D721Med (cell line): ENCODE data around the gene DEFB118.

Experiments
- DNase-seq: peaks from one replicate; pipeline ENCODE4 v3.0.0; 2011; ENCODE audit warnings: low spot score; ENCODE audit not compliant: insufficient read length
- FAIRE-seq: peaks from 2 replicates; lab custom pipeline; 2011; peaks lifted over from hg19 to GRCh38; lab: Jason Lieb, UNC
- TF ChIP-seq, protein P1 (sequence below): IDR thresholded peaks from 2 replicates; pipeline ENCODE4 v1.5.1; 2012; ENCODE audit warnings: mild to moderate bottlenecking, control low read depth; ENCODE audit not compliant: insufficient read depth; ENCODE audit errors: missing control alignments

The DEFB118 gene

GRCh38 chr20:31415653-31416052 is 47.3 kb downstream of the DEFB118 start:
- FAIRE-seq (no peak), DNase-seq (no peak)
- TF ChIP-seq, protein P1, sequence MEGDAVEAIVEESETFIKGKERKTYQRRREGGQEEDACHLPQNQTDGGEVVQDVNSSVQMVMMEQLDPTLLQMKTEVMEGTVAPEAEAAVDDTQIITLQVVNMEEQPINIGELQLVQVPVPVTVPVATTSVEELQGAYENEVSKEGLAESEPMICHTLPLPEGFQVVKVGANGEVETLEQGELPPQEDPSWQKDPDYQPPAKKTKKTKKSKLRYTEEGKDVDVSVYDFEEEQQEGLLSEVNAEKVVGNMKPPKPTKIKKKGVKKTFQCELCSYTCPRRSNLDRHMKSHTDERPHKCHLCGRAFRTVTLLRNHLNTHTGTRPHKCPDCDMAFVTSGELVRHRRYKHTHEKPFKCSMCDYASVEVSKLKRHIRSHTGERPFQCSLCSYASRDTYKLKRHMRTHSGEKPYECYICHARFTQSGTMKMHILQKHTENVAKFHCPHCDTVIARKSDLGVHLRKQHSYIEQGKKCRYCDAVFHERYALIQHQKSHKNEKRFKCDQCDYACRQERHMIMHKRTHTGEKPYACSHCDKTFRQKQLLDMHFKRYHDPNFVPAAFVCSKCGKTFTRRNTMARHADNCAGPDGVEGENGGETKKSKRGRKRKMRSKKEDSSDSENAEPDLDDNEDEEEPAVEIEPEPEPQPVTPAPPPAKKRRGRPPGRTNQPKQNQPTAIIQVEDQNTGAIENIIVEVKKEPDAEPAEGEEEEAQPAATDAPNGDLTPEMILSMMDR: no peak

- TF ChIP-seq, protein P1: no peak
- DNase-seq: no peak
- no peak for FAIRE-seq
These were observed 49.9 kb downstream of the DEFB118 start for GRCh38 chr20:31418307-31418706.
